ENCODE measurements around the gene POC1B.

The POC1B gene

DNA sequence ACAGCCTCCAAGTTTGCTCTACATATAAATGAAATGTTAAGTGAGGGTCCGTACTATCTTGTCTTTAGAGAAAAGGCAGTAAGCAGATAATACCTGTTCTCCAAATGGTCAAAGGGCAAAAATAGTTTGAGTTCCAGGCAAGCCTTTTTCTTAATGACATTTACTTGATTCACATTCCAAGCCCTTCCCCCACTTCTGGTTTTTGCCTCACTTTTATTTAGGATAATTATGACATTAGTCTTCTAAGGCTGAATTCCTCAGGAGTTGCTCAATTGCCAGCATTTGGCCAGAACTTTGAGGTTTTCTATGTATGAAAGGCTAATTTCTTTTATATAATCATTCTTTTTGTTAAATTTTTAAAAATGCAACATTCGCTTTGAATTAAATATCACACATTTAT lies 111.0 kb downstream of the POC1B start:
- no peak for DNase-seq

- DNase-seq: no peak
Observed at GRCh38 chr12:89414322-89414721, 111.5 kb downstream of the POC1B start.

- DNase-seq: no peak
Observed at GRCh38 chr12:89413234-89413633, 112.6 kb downstream of the POC1B start.

GRCh38 chr12:89412665-89413064 lies 113.2 kb downstream of the POC1B start:
- no peak for DNase-seq

DNA sequence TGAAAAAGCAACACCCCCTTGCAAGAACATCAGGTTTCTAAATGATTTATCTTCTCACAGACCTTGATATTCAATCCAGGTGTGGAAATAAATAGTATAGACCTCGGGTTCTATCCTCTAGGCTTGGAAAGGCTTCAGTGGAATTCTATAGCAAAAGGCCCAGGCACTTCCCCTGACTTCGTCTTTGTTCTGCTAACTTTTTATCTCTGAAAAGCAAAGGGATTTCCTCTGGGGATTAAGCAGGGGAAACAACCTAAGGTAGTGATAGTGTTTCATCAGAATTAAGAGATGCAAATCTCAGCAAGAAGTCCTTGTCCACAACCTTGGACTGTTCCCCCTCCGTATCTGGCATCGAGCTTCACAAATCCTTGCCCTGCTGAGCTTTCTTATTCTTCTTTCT lies 114.0 kb downstream of the POC1B start:
- no peak for DNase-seq

DNA sequence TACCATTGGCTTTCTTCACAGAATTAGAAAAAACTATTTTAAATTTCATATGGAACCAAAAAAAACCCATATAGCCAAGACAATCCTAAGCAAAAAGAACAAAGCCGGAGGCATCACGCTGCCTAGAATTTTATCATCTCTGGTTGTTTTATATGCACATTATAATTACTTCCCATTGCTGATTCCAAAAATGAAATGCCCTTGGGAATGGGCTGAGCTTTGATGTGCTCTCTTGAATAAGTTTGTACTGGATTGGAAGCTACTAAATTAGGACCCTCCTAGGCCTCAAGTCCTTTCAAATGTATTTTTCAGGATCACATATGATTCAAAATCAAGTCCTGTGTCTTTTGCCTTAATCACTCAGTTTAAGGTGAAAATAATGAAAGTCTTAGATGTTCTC lies 114.6 kb downstream of the POC1B start:
- no peak for DNase-seq

DNA sequence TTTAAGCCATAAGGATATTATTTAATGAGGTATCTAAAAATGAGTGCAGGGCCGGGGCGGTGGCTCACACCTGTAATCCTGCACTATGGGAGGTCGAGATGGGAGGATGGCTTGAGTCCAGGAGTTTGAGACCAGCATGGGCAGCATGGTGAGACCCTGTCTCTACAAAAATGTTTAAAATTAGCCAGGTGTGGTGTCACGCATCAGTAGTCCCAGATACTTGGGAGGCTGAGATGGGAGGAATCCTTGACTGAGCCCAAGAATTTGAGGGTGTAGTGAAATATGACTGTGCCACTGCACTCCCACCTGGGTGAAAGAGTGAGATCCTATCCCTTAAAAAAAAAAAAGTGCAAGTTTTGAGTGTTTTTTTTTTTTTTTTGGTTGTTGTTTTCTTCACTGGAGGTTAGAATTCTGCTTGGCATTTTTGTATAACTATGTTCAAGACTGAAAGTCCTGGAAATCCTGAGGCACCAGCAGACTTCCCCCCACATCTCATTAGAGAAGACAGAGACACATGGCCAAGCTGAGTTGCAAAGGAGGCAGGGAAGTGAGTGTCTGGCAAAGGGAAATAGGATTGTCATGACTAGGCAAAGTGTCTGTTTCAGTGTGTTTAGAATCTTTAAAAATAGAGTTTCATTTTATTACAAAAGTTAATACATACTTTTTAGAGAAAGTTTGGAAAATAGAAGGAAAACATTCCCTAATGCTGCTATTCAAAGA lies 120.1 kb downstream of the POC1B start:
- no peak for DNase-seq

- DNase-seq: no peak
Observed at GRCh38 chr12:89401433-89402058, 124.3 kb downstream of the POC1B start.

DNA sequence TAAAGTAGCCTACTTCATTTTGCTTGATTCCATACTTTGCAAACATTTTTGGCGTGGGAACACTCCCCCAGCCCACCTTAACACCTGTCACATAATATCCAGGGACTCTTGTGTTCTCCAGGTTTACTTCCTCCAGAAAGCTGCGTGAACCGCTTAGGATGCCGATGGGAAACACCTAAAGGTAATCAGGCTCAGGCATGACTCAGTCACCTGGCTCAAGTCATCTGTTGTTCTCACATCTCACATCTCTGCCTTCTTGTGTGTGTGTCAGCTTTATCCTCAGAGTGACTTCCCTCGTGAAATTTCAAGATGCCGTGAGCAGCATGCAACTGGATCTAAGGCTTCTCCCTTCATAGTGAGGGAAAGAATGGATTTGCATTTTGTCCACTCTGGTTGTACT lies 125.4 kb downstream of the POC1B start:
- DNase-seq: no peak

DNA sequence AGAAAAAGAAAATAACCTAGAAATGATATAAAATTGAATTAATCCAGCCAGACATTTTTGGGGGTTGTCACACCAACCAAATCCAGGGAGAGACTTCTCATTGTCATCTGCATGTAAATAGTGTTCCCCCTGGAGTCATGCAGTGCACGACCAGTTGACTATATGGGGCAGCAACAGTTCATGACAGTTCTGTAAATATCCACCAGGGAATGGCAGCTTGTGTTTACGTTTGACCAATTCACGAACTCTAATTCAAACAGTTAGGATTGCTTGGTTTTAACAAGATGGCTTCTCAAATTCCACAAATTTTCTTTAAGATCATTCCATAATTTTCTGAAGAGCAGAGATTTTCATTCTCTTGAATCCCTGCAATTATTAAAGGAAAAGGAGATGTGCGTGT lies 130.1 kb downstream of the POC1B start:
- DNase-seq: no peak

DNA sequence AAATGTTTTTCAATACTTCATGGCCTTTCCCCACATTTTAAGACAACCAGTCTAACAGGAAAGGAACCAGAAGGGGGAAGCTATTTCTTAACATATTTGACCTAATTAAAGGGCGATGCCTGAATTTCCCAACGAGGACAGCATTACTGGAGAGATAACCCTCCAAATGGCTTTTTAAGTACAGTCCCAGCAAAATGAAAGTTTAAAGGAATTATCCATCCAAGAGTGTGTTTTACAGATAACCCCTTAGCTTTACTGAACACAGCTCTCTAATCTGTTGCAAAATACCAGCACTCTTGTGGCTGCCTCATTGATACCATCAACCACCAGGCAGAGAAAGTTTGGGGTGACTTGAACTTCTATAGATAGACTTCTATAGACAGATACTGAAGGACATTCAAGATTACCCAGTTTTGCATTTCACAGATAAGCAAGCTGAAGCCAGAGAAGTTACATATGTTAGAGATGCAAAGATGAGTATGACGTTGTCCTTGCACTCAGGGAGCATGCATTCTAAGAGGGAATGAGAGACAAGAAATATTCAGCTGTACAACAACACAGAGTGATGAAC lies 132.2 kb downstream of the POC1B start:
- no peak for DNase-seq

GRCh38 chr12:89392391-89392790 lies 133.5 kb downstream of the POC1B start:
- DNase-seq: no peak

DNA sequence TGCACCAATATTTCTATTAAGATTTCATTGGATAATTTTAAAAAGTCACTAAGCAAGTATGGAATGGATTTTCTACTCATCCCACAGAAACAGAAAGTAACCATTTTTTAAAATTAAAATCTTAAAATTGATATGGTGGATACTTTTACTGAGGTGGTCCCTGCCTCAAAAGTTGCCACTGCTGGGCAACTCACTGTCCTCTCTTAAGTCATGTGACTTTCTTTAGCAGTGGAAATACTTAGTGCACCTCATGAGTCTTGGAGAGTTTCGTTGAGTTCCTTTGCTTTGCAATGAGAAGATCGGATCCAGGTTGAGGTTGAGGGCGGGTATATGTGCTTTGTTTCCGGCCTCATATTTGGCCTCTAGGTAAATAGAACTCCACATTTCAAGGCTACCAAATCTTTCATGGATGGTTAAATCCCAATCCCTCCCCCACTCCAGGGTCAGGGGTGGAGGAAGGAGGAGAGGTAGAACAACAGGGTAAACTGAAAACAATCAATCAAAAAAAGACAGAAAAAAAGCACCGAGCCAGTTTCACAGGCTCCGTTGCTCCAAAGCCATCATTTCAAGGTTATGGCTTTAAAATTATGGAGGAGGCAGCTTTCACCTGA lies 134.0 kb downstream of the POC1B start:
- DNase-seq: no peak

DNA sequence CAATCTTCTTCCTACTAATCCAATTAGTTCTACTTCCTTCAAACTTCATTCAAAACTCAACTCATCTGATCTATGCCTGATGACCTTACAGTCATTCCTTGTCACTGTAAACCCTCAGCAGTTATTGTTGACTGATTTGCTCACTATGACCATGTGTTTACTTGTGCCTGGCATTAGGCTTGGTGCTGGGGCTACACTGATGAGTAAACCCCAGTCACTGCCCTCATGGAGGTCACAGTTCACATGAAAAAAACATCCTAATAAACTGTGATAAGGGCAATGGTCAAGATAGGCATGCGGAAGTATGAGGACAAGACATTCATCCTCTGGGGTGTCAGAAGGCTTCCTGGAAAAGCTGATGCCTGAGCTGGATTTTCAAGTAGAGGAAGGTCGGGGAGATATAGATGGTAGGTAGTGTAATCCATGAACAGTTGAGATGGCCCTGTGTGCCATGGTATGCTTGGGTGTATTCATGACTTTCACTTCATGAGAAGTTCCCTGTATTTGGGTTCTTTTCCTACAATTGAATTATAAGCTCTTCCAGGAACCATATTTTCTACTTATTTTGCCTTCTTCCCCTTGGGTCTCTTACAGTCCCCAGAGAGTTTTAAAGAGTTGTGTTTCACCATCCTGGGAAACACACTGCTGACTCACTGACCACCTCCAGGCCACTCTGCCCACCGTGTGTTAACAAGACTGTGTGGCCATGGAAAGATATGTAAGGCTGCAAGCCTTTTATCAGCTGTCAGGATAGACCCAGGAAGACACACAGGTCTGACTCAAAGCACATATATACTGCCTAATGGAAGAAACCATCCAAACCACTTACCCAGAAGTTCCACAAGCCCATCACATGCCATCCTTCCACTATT lies 134.8 kb downstream of the POC1B start:
- peak; percentile 12 for DNase-seq

GRCh38 chr12:89389755-89390661 lies 135.8 kb downstream of the POC1B start:
- DNase-seq: peak; percentile 41

GRCh38 chr12:89386138-89386537 lies 139.7 kb downstream of the POC1B start:
- no peak for DNase-seq

- DNase-seq: no peak
Observed at GRCh38 chr12:89384807-89385206, 141.0 kb downstream of the POC1B start.

DNA sequence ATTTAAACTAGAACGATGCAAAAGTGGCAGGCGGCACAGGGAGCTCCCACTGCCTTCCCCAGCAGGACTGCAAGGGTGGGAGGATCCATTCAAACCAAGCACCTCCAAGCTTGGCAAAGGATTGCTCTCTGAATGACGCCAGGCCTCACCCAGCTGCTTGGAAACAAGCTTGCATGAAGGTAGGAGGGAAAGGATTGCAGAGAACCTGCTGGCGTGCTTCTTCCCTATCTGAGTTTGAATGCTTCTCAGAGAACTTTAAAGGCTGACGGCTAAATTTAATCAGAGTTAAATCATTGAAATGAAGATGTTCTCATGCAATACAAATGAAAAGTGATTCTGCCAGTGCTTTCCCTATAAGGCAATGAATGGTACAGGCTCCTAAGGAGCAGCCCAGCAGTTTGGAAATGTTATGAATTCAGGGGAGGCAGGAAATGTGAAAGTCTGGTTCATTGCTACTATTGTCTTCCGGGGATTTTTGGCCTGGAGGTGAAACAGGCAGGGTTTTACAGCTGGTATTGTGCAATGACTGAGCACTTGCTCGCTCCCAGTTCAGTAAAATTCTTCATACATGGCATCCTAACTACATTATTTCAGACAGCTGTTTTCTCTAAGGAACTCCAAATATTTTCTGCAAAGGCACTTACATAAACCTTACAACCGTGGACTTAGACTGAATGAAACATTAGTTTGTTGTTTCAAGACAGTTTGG lies 141.6 kb downstream of the POC1B start:
- no peak for DNase-seq

- no peak for DNase-seq
Observed at GRCh38 chr12:89383235-89384049, 142.4 kb downstream of the POC1B start.

- no peak for DNase-seq
Observed at GRCh38 chr12:89382328-89382727, 143.5 kb downstream of the POC1B start.

All from activated CD4-positive, alpha-beta T cell treated with anti-CD3 and anti-CD28 coated beads for 48 hours (primary cell).